Germinal center (tissue), 1 donor: ENCODE measurements around the gene GNAI2.
"Not testable (repeated sequence)": the region's sequence is repeated elsewhere in the genome, so short reads cannot be mapped to it uniquely, and the experiment has no call there.

Source experiments
- DNase-seq: peaks from one replicate; pipeline ENCODE4 v3.0.0; 2012; ENCODE audit warnings: mixed read lengths, low spot score

Gene GNAI2

GRCh38 chr3:50245251-50245745 lies 9.3 kb downstream of the GNAI2 start:
- DNase-seq = no peak

- DNase-seq = peak; percentile 82
Measured at GRCh38 chr3:50245831-50246516, 10.0 kb downstream of the GNAI2 start.

- no peak for DNase-seq
Measured at GRCh38 chr3:50246517-50246954, 10.5 kb downstream of the GNAI2 start.

- no peak for DNase-seq
Measured at GRCh38 chr3:50248387-50248786, 12.4 kb downstream of the GNAI2 start.

- DNase-seq = no peak
Measured at GRCh38 chr3:50249457-50249856, 13.5 kb downstream of the GNAI2 start.

GRCh38 chr3:50250514-50250913 lies 14.5 kb downstream of the GNAI2 start:
- DNase-seq = no peak

- DNase-seq = no peak
Measured at GRCh38 chr3:50251220-50251619, 15.2 kb downstream of the GNAI2 start.

- no peak for DNase-seq
Measured at GRCh38 chr3:50254577-50255250, 18.7 kb downstream of the GNAI2 start.

- no peak for DNase-seq
Measured at GRCh38 chr3:50255251-50255615, 19.2 kb downstream of the GNAI2 start.

GRCh38 chr3:50256978-50257890 lies 21.2 kb downstream of the GNAI2 start:
- no peak for DNase-seq

GRCh38 chr3:50258029-50258680 lies 22.2 kb downstream of the GNAI2 start:
- DNase-seq = no peak

GRCh38 chr3:50258979-50259378 lies 23.0 kb downstream of the GNAI2 start:
- no peak for DNase-seq

GRCh38 chr3:50259432-50260026 lies 23.5 kb downstream of the GNAI2 start:
- no peak for DNase-seq

- DNase-seq = peak; percentile 92
Measured at GRCh38 chr3:50260027-50260941, 24.3 kb downstream of the GNAI2 start.

GRCh38 chr3:50260942-50261441 lies 25.0 kb downstream of the GNAI2 start:
- DNase-seq = no peak

GRCh38 chr3:50261505-50261904 lies 25.5 kb downstream of the GNAI2 start:
- DNase-seq = no peak

- not testable (repeated sequence) for DNase-seq
Measured at GRCh38 chr3:50262200-50262599, 26.2 kb downstream of the GNAI2 start.

GRCh38 chr3:50262778-50263177 lies 26.8 kb downstream of the GNAI2 start:
- DNase-seq = no peak

GRCh38 chr3:50263478-50264382 lies 27.7 kb downstream of the GNAI2 start:
- DNase-seq = no peak
